Raji (cell line): ENCODE measurements around the gene RAB6A.

ENCODE experiments used
- POLR2A ChIP-seq: IDR thresholded peaks from 2 replicates; pipeline ENCODE4 v1.6.1; 2011; ENCODE audit warnings: low read depth, low read length, control low read depth; ENCODE audit not compliant: insufficient read depth

The RAB6A gene

GRCh38 chr11:73652046-73652730 lies 108.7 kb downstream of the RAB6A start:
- no peak for TF ChIP-seq POLR2A

GRCh38 chr11:73651661-73652045 lies 109.2 kb downstream of the RAB6A start:
- no peak for TF ChIP-seq POLR2A

GRCh38 chr11:73651252-73651651 lies 109.6 kb downstream of the RAB6A start:
- no peak for TF ChIP-seq POLR2A

- TF ChIP-seq POLR2A: no peak
Observed at GRCh38 chr11:73650400-73650799, 110.5 kb downstream of the RAB6A start.

GRCh38 chr11:73649206-73649605 lies 111.7 kb downstream of the RAB6A start:
- no peak for TF ChIP-seq POLR2A

GRCh38 chr11:73648571-73649046 lies 112.3 kb downstream of the RAB6A start:
- TF ChIP-seq POLR2A: no peak

- no peak for TF ChIP-seq POLR2A
Observed at GRCh38 chr11:73648121-73648520, 112.8 kb downstream of the RAB6A start.

- TF ChIP-seq POLR2A: peak; percentile 47; the same call in 1 of the 2 replicates
Observed at GRCh38 chr11:73647459-73648100, 113.3 kb downstream of the RAB6A start.

- no peak for TF ChIP-seq POLR2A
Observed at GRCh38 chr11:73645972-73646631, 114.8 kb downstream of the RAB6A start, which contains the start of gene PLEKHB1. PLEKHB1 (plus strand) TSS chr11:73646581; CDS start chr11:73646609, 28 bp downstream.

- TF ChIP-seq POLR2A: no peak
Observed at GRCh38 chr11:73645121-73645969, 115.5 kb downstream of the RAB6A start.

GRCh38 chr11:73641668-73642067 lies 119.2 kb downstream of the RAB6A start:
- no peak for TF ChIP-seq POLR2A

GRCh38 chr11:73640592-73640991 lies 120.3 kb downstream of the RAB6A start:
- TF ChIP-seq POLR2A: no peak

- no peak for TF ChIP-seq POLR2A
Observed at GRCh38 chr11:73637012-73637411, 123.9 kb downstream of the RAB6A start.

GRCh38 chr11:73636249-73636648 lies 124.6 kb downstream of the RAB6A start:
- no peak for TF ChIP-seq POLR2A

- no peak for TF ChIP-seq POLR2A
Observed at GRCh38 chr11:73635721-73636120, 125.2 kb downstream of the RAB6A start.
